Peyer's patch (tissue), 4 donors: ENCODE results near the gene ACTR3C. TPM values are rescaled to one million over a fixed set of nuclear protein-coding genes. Genes with fewer than 3 reads are reported as not detected.

Experiments
- DNase-seq, 3 donors: peaks; one replicate each; pipeline ENCODE4 v3.0.0-alpha.2; 2017 to 2019
- H3K27ac ChIP-seq, 4 donors: fragments of 200-600 bp; sonication (generic); one replicate each; pipeline ENCODE4 v1.5.1; 2016 to 2019
- H3K27me3 ChIP-seq, 2 donors: fragments of 200-600 bp; sonication (generic); one replicate each; pipeline ENCODE4 v1.5.1; 2019
- H3K36me3 ChIP-seq, 3 donors: fragments of 200-600 bp; sonication (generic); one replicate each; pipeline ENCODE4 v1.5.1; 2016 to 2019
- H3K4me1 ChIP-seq, 4 donors: fragments of 200-600 bp; sonication (generic); one replicate each; pipeline ENCODE4 v1.5.1; 2016 to 2019
- H3K4me3 ChIP-seq, 4 donors: fragments of 200-600 bp; sonication (generic); 1 replicate in 3 of 4; 2 replicates in 1 of 4; pipeline ENCODE4 v1.5.1; 2016 to 2019; ENCODE audit warnings: mild to moderate bottlenecking in 1 of 4
- H3K9me3 ChIP-seq, 4 donors: fragments of 200-600 bp; sonication (generic); one replicate each; pipeline ENCODE4 v1.5.1; 2016 to 2019; ENCODE audit warnings: mild to moderate bottlenecking in 1 of 4
- POLR2A ChIP-seq, 2 donors: fragments of 450-650 bp; IDR thresholded peaks; one replicate each; pipeline ENCODE4 v1.5.1; 2017; ENCODE audit warnings: antibody characterized with exemption in 2 of 2, mild to moderate bottlenecking in 2 of 2, moderate library complexity in 2 of 2
- total RNA-seq, 4 donors: library from RNA; depleted of rRNA; stranded (reverse); fragments of >200 nt; gene quantifications; one replicate each; pipeline ENCODE4 v1.1.0, GENCODE V29; 2016
- TF ChIP-seq, protein P1 (sequence below), 6 experiments: fragments of 450-650 bp in 4 of 6; fragments of 200-600 bp in 2 of 6; sonication (generic) in 1 of 6; IDR thresholded peaks; one replicate each; pipeline ENCODE4 v1.5.1; 2017 to 2019; ENCODE audit warnings: antibody characterized with exemption in 6 of 6, mild to moderate bottlenecking in 3 of 6, moderate library complexity in 1 of 6

ACTR3C gene
- total RNA-seq, 4 donors from 2014 or later: 34.5 to 70.4 (median 56.8) TPM

DNA sequence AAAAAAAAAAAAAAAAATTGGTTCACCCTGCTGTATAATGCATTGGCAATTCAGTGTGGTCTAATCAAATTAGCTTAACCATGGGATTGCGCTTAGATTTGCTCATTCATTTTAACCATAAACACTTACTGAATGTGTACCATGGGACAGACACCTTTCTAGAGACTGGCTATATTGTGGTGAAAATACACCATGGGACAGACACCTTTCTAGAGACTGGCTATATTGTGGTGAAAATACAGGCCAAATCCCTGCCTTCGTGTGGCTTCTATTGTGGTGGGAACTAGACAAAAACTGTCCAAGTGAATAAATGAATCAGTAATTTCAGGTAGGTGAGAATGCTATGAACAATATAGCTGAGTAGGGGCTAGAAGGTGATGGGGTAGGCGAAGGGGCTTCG lies 35.1 kb upstream of the ACTR3C start:
- no peaks in the 10 kb centered on the region for H3K27me3 ChIP-seq

GRCh38 chr7:150357771-150358427 lies 34.6 kb upstream of the ACTR3C start:
- Histone ChIP-seq H3K36me3 (no peaks in the 10 kb centered on the region), H3K9me3 (no peaks in the 10 kb centered on the region), H3K4me3 (no peak overlapping the region), H3K27ac (peak overlapping the region in 1 of 4 donors; percentile 42), H3K4me1 (peaks cover 0 to 7% (median 0%) of the 10 kb centered on the region in 4 donors), H3K27me3 (no peaks in the 10 kb centered on the region)
- no peak for TF ChIP-seq POLR2A (IDR thresholded peaks at IDR 0.05)
- TF ChIP-seq, protein P1, sequence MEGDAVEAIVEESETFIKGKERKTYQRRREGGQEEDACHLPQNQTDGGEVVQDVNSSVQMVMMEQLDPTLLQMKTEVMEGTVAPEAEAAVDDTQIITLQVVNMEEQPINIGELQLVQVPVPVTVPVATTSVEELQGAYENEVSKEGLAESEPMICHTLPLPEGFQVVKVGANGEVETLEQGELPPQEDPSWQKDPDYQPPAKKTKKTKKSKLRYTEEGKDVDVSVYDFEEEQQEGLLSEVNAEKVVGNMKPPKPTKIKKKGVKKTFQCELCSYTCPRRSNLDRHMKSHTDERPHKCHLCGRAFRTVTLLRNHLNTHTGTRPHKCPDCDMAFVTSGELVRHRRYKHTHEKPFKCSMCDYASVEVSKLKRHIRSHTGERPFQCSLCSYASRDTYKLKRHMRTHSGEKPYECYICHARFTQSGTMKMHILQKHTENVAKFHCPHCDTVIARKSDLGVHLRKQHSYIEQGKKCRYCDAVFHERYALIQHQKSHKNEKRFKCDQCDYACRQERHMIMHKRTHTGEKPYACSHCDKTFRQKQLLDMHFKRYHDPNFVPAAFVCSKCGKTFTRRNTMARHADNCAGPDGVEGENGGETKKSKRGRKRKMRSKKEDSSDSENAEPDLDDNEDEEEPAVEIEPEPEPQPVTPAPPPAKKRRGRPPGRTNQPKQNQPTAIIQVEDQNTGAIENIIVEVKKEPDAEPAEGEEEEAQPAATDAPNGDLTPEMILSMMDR (IDR thresholded peaks at IDR 0.05): no peak
- DNase-seq: peak in 1 of 3 donors; percentile 45

More for the DNA sequence above, 35.1 kb upstream of the ACTR3C start:
- no peaks in the 10 kb centered on the region for H3K9me3 ChIP-seq
- peaks cover 0 to 7% (median under 1%) of the 10 kb centered on the region in 4 donors for H3K4me1 ChIP-seq
- DNase-seq: no peak
- H3K4me3 ChIP-seq: no peak overlapping the region
- no peak overlapping the region for H3K27ac ChIP-seq
- TF ChIP-seq POLR2A (IDR thresholded peaks at IDR 0.05): no peak
- TF ChIP-seq, protein P1 (IDR thresholded peaks at IDR 0.05): no peak
- no peaks in the 10 kb centered on the region for H3K36me3 ChIP-seq

DNA sequence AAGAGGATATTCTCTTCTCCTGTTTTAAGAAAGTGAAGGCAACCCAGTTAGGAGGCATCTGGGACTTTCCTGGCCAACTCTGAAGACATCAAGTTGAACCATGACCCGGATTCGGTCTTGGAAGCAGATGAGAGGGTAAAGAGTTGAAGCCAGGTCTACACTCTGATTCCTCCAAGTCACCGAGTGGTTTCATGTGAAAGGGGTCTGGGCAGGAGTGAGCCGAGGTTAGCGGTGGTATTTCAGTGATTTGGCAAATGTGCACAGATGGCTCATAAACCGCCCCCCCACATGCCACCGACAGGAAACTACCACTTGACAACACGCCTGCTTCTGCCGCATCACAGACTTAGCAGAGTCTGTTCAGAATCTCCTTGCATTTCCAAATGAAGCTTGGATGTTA lies 33.9 kb upstream of the ACTR3C start:
- peak overlapping the region in 1 of 4 donors; percentile 6 for H3K4me3 ChIP-seq
- H3K36me3 ChIP-seq: no peaks in the 10 kb centered on the region
- H3K4me1 ChIP-seq: peaks cover 0 to 7% (median 0%) of the 10 kb centered on the region in 4 donors
- TF ChIP-seq, protein P1 (IDR thresholded peaks at IDR 0.05): no peak
- no peak for TF ChIP-seq POLR2A (IDR thresholded peaks at IDR 0.05)
- H3K27me3 ChIP-seq: no peaks in the 10 kb centered on the region
- DNase-seq: peak in 2 of 3 donors; percentile 75 to 77
- H3K9me3 ChIP-seq: no peaks in the 10 kb centered on the region
- peak overlapping the region in 1 of 4 donors; percentile 42 for H3K27ac ChIP-seq

GRCh38 chr7:150356265-150356897 lies 33.0 kb upstream of the ACTR3C start:
- no peak overlapping the region for H3K4me3 ChIP-seq
- no peak overlapping the region for H3K27ac ChIP-seq
- H3K4me1 ChIP-seq: peaks cover 0 to 7% (median 0%) of the 10 kb centered on the region in 4 donors
- H3K36me3 ChIP-seq: no peaks in the 10 kb centered on the region
- peak in 1 of 3 donors; percentile 58 for DNase-seq
- TF ChIP-seq POLR2A (IDR thresholded peaks at IDR 0.05): no peak
- TF ChIP-seq, protein P1 (IDR thresholded peaks at IDR 0.05): peak; percentile 52 to 70 (median 55)
- H3K27me3 ChIP-seq: no peaks in the 10 kb centered on the region
- no peaks in the 10 kb centered on the region for H3K9me3 ChIP-seq

- TF ChIP-seq, protein P1 (IDR thresholded peaks at IDR 0.05): no peak
- TF ChIP-seq POLR2A (IDR thresholded peaks at IDR 0.05): no peak
- no peak overlapping the region for H3K4me3 ChIP-seq
- H3K4me1 ChIP-seq: peaks cover 0 to 7% (median 0%) of the 10 kb centered on the region in 4 donors
- H3K36me3 ChIP-seq: no peaks in the 10 kb centered on the region
- no peak for DNase-seq
- no peaks in the 10 kb centered on the region for H3K27me3 ChIP-seq
- no peak overlapping the region for H3K27ac ChIP-seq
- no peaks in the 10 kb centered on the region for H3K9me3 ChIP-seq
Measured at GRCh38 chr7:150355666-150356059, 32.3 kb upstream of the ACTR3C start.
